GM18870 (cell line): ENCODE measurements around the gene SLC6A17.

ENCODE experiments used
- ATAC-seq: cut with Tn5 transposase; IDR thresholded peaks from one replicate; pipeline ENCODE4 v1.9.1; 2021; ENCODE audit warnings: moderate library complexity; ENCODE audit not compliant: unreplicated experiment

Gene SLC6A17

DNA sequence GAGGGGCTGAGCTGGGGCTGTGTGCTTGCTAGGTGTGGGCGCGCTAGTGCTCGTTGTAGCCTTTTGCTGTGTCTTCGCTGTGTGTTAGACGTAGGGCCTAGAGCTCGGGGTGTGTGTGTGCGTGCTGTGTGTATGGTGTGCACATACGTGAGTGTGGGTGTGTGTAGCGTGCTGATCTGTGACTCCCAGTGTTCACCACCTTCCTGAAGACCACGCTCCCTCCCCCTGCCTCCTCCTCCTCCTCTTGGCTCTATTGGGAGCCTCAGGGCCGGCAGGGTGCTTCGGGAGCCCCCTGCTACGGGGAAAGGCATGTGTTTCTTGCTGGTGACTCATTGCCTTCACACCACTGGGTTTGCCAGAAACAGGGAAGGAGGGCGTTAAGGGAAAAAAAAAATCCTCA lies 50.4 kb downstream of the SLC6A17 start:
- ATAC-seq = no peak

DNA sequence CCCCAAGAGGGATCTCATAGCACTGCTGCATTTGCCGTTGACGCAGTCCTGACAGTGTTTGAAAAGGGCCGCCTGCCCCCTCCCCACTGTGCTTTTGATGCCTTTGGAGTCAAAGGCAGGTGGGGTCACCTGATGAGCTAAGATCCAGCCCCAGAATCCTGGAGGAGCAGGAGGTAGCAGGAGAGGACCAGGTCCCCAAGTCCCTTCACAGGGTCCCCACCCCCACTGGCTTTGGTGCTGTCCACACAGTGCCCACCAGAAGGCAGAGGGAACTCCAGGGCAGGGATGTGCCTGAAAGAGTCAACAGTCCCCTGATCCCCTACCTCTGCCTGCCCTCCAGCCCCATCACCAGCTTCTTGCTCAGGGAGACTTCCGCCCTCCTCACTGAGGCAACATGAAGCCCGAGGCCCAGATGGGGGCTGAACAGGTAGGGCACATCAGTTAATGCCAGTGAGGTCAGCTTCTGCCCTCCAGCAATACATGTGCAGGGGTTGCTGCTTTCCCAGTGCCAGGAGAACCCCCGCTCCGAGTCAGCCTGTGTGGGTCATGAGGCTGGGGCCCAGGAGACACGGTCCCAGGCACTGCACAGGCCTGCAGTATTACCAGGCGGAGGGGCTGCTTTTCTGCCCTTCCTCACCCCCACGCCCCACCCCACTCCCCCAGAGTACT lies 51.0 kb downstream of the SLC6A17 start:
- no peak for ATAC-seq

DNA sequence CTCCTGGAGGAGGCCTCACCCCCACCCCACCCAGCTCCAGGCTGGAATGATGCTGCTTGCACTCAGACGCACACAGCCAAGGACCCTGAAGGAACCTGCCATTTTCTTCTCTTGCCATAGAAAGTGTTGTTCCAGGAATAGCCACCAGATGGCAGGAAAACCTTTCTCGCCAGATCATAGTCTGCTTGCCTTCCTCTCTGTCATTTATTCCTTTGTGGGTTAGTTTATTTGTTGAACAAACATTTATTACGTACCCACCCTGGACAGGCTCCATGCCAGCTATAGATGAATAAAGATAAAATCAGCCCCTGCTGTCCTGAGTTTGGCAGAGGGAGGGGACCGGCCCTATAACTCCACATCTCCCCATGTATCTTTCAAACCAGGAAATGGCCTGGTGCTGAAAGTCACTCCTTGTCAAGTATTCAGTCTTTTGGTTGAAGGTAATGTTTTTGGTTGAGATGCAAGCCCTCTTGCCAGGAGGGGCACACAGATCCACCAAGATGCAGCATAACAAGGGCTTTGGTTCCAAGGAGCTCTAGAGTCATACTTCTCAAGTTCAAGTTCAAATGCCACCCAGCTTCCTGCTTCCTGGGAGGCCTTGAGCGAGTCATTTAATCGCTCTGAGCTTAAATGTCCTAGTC lies 52.8 kb downstream of the SLC6A17 start:
- ATAC-seq = no peak

DNA sequence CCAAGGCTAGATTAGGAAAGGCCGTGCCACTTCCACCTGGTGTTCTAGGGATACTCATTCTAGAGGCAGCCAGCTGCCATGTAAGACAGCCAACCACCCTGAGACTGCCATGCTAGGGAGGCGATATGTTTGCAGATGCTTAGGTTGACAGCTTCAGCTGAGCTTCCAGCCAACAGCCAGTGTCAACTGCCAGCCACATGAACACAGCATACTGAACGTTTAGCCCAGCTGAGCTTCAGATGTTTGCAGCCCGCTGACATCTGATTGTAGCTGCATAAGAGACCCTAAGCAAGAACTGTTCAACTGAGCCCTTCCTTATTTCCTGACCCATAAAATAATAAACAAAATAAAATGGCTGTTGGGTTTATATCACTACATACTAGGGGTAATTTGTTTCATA lies 54.9 kb downstream of the SLC6A17 start:
- ATAC-seq = no peak

DNA sequence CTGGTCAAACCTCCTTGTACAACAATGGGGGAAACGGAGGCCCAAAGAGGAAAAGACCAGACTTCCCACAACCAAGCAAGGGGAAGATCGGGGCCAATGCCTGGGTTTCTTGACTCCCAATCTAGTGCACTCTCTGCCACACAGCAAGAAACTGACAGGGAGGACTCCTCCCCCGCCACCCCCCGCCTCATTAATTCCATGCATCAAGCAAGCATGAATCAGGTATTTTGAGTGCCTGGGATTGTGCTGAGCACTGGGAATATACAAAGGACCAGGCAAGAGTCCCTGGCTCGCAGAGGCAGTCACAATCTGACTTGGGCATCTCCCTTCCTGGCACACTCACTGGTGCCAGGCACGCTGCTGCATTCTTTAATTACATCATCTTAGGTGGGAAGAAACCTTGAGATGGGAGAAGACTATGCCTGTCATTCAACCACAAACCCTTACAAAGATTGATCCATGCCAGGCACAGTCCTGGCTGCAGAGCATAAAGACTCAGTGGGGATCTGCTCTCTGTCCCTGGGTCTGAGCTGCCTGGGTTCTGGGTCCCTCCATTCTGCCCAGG lies 55.4 kb downstream of the SLC6A17 start:
- ATAC-seq = no peak

DNA sequence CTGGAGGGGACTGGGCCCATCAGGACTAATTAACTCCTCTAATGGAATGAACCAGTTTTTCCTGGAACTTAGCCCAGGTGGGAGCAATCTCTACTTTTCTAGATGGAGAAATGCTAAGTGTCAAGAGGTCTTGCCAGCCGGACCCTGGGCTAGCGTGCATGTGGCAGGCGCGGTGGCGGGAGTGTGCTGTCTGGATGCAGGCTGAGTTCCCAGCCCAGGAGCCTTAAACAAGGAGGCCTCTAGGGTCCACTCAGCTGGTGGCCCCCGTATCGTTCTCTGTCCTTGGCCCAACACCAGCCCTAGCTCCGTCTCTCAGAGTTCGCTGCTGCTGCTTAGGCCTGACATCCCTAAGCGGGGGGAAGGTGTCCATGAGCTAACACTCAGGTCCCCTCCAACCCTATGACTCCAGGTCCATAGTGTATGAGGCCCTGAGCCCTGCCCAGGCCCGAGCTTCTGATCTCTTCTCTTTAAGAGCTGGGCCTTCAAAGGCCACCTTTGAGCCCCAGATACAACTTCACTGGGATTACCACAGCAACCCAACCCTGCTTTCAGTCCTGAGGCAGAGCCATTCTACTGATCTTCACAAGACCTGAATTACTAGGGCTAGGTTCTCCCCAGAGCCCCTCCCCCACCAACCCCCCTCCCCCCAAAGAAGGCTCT lies 56.1 kb downstream of the SLC6A17 start:
- no peak for ATAC-seq

DNA sequence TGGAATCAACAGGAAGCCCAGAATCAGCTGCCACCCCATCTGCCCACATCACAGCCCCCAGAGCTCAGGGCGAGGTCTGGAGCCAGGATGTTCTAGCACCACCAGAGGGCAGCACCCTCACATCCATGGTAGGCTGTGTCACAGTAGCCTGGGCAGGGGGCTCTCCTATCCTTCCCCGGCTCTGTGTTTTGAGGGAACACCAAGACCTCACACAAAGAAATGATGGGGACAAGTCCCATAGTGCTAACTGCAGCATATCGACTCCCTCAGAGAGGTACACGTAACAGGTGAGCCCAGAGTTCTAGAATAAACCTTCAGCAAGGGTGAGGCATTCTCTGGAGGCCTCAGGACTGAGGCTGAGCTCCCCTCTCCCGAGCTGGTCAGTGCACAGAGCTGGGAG lies 57.5 kb downstream of the SLC6A17 start:
- ATAC-seq = no peak

DNA sequence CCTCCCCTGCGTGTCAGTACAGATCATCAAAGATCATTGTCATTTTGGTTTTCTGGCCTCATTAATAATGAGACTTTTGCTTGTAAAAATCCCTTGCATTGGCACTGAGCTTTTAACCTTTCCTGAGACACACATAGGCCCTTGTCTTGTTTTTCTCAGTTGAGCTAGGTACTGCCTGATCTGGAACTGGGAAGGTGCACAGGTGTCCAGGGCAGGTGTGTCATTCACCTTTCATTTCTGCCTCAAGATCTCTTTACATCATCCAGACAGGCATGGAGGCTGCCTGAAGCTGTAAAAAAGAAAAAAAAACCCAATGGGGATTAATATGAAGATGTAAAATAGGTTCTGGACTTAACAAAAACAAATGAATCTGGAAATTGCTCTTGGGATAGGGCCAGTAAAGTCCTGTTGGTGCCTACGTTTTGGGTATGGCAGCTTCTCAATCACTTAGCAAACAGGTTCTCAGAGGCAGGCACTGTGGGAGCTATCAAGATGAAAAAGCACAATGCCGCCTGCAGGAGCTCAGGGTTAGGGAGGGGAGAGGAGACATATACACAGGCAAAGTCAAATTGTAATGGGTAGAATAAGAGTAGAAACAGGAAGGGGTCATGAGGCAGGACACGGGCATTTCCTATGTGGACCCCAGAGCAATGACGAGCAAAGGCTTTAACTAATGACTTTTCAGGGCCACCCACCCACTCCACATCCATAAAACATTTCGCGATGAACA lies 58.8 kb downstream of the SLC6A17 start:
- no peak for ATAC-seq

DNA sequence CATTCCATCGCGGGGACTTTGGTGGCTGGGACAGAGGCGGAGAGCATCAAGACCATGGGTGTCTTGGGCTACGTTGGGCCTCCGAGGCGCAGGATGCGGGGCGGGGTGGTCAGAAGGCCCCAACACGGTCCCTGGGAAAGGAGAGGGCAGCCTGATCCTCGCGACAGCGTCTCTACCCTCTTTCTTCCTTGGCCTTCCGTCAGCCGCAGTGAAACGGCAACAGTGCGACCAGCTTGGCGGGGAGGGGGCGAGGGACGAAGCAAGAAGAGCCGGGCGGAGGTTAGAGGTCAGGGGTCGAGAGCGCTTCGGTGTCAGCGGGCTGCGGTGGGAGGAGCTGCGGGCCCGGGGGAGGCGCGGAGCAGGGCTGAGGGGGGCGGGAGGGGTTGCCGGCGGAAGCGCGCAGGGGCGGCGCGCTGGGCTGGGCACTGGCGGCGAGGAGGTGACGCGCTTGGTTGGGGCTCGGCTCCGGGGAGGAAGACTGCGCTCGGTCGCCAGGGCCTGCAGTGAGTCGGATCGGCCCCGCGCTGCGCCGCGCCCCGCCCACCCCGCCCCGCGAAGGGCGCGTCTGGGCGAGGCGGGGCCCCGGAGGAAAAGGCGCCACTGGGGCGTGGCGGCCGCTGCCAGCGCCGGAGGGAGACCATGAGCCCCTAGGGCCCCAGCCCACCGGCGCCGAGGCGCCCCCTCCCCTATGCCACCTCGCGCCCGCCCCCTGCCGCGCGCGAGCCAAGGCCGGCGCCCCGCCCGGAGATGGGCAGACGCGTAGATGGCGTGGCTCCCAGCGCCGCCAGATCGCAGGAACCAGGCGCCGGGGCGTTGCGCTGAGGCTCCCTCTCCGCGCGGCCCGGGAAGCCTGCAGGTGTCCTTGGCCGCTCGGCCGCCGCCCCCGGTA lies 59.7 kb downstream of the SLC6A17 start, which contains the start of gene KCNC4:
KCNC4 (plus strand) TSS at position 600 of the 889 bp plus-strand sequence. CDS start 1,186 bp downstream, outside the sequence.
- no peak for ATAC-seq

- no peak for ATAC-seq
These were observed 60.6 kb downstream of the SLC6A17 start for GRCh38 chr1:110210604-110211495.

DNA sequence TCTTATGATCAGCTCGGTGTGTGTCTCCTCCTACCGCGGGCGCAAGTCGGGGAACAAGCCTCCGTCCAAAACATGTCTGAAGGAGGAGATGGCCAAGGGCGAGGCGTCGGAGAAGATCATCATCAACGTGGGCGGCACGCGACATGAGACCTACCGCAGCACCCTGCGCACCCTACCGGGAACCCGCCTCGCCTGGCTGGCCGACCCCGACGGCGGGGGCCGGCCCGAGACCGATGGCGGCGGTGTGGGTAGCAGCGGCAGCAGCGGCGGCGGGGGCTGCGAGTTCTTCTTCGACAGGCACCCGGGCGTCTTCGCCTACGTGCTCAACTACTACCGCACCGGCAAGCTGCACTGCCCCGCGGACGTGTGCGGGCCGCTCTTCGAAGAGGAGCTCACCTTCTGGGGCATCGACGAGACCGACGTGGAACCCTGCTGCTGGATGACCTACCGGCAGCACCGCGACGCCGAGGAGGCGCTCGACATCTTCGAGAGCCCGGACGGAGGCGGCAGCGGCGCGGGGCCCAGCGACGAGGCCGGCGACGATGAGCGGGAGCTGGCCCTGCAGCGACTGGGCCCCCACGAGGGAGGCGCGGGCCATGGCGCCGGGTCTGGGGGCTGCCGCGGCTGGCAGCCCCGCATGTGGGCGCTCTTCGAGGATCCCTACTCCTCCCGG lies 61.3 kb downstream of the SLC6A17 start:
- ATAC-seq = no peak

DNA sequence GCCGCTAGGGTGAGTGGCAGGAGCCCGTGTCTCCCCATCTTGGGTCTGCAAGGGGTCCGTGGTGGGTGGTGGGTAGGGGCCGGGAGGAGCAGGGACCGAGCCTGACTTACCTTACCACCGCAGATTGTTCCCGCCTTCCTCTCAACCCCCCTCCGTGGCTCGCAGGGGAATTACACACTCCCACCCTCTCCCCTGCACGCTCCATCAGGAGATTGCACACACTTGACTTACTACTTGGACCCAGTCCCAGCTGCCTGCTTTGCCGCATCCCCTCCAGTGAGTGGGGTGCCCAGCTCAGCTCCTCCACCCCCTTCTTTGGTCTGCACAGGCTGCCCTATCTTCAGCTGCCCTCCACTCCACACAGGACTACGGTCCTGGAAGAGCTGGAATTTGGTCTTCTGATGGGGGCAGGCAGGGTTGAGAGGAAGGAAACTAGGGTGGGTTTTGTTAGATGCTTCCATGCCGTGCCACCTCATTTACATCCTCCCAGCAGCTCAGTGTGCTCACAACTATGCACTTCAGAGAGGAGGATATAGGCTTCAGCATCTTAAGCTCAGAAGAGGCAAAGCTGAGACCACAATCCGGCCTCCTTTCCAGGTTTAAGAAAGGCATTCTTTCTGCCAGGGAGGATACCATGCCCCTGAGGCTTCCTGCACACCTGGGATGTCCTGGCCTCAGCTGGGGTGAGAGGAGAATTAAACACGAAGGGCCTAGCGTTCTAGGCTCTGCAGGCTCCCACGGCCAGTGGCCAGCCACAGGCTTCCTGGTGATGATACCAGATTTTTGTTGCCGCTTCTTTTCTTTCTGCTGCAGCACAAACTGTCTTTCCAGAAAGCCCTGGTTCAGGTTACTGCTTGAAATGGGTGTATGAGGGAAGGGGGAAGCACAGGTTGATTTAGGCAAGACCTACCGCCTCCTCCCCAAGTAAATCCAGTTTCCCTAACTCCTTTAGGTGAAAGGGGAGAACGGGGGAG lies 62.2 kb downstream of the SLC6A17 start:
- ATAC-seq = no peak

- ATAC-seq = no peak
These were observed 62.8 kb downstream of the SLC6A17 start for GRCh38 chr1:110213143-110213540.

DNA sequence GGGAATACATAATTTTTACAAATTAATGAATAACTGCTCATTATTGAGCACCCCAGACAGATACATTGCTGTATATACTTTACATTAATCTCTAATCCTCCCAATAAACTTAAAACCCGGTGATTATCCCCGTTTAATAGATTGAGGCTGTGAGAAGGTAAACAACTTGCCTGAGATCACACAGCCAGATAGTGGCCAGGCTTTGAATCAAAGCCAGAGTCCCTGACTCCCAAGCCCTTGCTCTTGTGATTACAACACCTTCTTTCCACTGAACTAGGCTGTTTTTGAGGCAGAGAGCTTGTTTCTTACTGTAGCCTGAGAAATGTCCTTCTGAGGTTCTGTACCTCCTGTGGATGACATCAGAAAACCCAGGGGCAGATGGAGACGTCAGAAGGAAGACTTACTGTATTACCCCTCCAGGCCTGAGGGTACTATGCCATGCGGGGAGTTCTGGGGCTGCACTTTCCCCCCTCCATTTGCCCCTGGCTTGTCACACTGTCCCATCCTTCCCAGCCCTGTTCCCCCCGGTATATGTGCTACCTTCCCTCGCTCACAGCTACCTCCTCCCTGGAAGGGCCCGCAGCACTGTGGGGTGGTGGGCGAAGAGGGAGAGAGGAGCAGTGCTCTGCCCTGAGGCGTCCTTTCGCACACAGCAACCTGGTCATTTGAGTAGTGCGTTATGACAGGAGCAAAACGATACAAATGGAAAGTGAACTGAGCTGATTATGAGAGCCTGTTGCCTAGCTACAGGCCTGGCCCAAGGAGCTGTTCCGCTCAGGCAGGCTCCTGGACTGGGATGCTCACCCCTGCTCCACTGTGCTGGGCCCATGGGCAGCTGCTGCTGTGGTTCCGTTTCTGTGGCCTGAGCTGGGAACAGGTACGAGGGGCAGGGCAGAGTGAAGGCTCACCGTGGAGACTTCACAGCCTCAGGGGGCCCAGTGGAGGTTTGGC lies 64.4 kb downstream of the SLC6A17 start:
- no peak for ATAC-seq

DNA sequence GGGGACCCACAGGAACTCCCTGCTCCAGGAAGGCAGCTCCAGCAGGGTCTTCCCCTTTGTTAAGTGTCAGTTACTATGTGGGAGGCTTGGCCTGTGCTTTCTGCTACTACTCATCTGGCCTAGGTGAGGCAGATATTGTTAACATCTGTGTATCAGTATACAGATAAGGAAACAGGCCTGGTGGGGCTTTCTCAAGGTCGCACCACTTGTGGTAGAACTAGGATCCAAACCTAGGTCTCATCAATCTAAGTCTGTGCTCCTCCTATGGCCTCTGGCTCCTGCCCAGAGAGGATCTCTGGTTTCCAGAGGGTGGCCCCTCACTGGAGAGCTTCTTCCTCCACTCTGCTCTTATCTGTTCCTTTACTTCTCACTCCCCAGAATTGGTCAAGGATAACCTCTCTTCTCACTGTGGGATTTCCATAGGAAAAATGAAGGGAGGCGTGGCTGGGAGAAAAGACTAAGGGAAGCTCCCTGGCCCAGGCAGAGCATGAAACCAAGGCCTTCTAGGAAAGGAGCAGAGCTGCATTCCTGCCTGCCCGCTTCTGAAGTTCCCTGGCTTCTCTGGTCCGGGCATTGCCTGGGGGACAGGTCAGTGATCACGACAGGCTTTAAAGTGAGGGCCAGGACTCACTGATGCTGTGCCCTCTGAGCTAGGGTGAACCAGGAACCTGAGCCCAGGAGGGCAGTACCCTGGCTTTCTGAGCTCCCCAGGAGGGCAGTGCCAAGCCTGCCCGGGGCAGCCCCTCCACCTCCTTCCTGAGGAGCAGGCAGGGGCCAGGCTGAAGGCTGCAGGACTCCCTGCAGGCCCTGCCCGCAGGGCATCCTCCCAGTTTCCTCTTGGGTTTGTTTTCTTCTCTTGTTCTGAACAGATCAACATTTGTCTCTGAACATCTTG lies 65.6 kb downstream of the SLC6A17 start:
- no peak for ATAC-seq
